Transverse colon (tissue), 4 donors: ENCODE results near the gene NMB. TPM values are rescaled to one million over a fixed set of nuclear protein-coding genes. Genes with fewer than 3 reads are reported as not detected.

Source experiments
- DNase-seq: peaks from one replicate; pipeline ENCODE4 v3.0.0-alpha.2; 2019
- H3K27ac ChIP-seq, 4 donors: fragments of 200-600 bp; sonication (generic); 2 replicates each; pipeline ENCODE4 v1.5.1; 2016 to 2018; ENCODE audit warnings: inconsistent platforms in 4 of 4
- H3K27me3 ChIP-seq: fragments of 200-600 bp; sonication (generic); 2 replicates; pipeline ENCODE4 v1.5.1; 2017; ENCODE audit warnings: inconsistent platforms
- H3K36me3 ChIP-seq, 4 donors: fragments of 200-600 bp; sonication (generic); 2 replicates each; pipeline ENCODE4 v1.5.1; 2017 to 2019; ENCODE audit warnings: inconsistent platforms in 4 of 4
- H3K4me1 ChIP-seq, 4 donors: fragments of 200-600 bp; sonication (generic); 2 replicates each; pipeline ENCODE4 v1.5.1; 2017 to 2020; ENCODE audit warnings: inconsistent platforms in 4 of 4
- H3K4me3 ChIP-seq, 4 donors: fragments of 200-600 bp; sonication (generic); 1 replicate in 1 of 4; 2 replicates in 3 of 4; pipeline versions ENCODE4 v1.5.1 to v1.6.1; 2017 to 2019; ENCODE audit warnings: inconsistent platforms in 4 of 4
- H3K9me3 ChIP-seq, 2 donors: fragments of 200-600 bp; sonication (generic); 2 replicates each; pipeline ENCODE4 v1.5.1; 2017 to 2019; ENCODE audit warnings: inconsistent platforms in 2 of 2
- EP300 ChIP-seq: sonication (generic); formaldehyde crosslinking; IDR thresholded peaks from one replicate; pipeline ENCODE4 v1.6.1; 2017; ENCODE audit warnings: antibody characterized with exemption, low read depth
- POLR2A ChIP-seq: fragments of 450-650 bp; IDR thresholded peaks from one replicate; pipeline ENCODE4 v1.6.1; 2016; ENCODE audit warnings: antibody characterized with exemption, mild to moderate bottlenecking, moderate library complexity
- POLR2AphosphoS5 ChIP-seq, 3 donors: sonication (generic); formaldehyde crosslinking; IDR thresholded peaks; one replicate each; pipeline ENCODE4 v1.6.1; 2016; ENCODE audit warnings: antibody characterized with exemption in 3 of 3
- WGBS, 2 donors: methylation state at CpG; one replicate each; pipeline ENCODE4 v1.1.5; 2018; ENCODE audit warnings: low coverage in 1 of 2; 5-methylcytosine and 5-hydroxymethylcytosine counted together
- in situ Hi-C, 4 donors: fragments of 200-750 bp; cut with MboI; loops; one replicate each; pipeline versions ENCODE4 v1.15.0 to v1.15.1; 2017; ENCODE audit warnings: low sequenced_read_pairs in 3 of 4, low pct_ligation_motif_present in 1 of 4, low pct_unique_long_range_greater_than_20kb in 1 of 4
- intact Hi-C: fragments of 100-400 bp; cut with DNase I; formaldehyde crosslinking; loops from one replicate; pipeline ENCODE4 v1.15.1; 2023; ENCODE audit warnings: low total_unique reads
- total RNA-seq, 4 donors: library from RNA; depleted of rRNA; stranded (reverse); fragments of >200 nt; gene quantifications; one replicate each; pipeline ENCODE4 v1.1.0, GENCODE V29; 2016
- TF ChIP-seq, protein P1 (sequence below), 5 experiments: fragments of 200-600 bp in 3 of 5; fragments of 450-650 bp in 2 of 5; sonication (generic) in 3 of 5; IDR thresholded peaks; 1 replicate in 2 of 5; 2 replicates in 3 of 5; pipeline ENCODE4 v1.5.1; 2016 to 2017; ENCODE audit warnings: antibody characterized with exemption in 5 of 5, inconsistent platforms in 3 of 5, mild to moderate bottlenecking in 2 of 5, moderate library complexity in 1 of 5

The NMB gene
- total RNA-seq, 4 donors from 2014 or later = 2.3 to 2.4 TPM; not detected in 2

DNA sequence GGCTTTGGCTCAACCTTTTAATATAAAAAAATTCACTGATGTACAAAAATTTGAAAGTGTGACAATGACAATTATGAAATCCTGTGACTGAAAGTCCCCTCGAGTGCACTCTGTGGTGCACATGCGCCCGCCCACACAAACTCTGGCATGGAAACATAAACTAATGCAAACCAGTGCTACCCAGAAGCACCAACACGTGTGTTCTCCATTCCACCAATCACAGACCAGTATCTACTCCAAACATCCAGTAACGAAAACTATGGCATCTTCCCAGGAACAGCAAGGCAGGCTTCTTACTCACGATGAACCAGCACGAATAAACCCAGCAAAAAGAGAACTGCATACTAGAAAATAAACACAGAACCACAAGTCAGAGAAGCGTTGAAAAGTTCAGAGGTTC, 11.7 kb upstream of the NMB start:
- DNase-seq = no peak
- Histone ChIP-seq H3K27ac (no peak overlapping the region), H3K27me3 (no peaks in the 10 kb centered on the region), H3K4me3 (no peak overlapping the region), H3K9me3 (no peaks in the 10 kb centered on the region), H3K36me3 (peaks cover 0 to 37% (median 12%) of the 10 kb centered on the region in 4 donors), H3K4me1 (no peaks in the 10 kb centered on the region)
- in situ Hi-C loops = loop anchor here in 1 of 4 donors (25.0 kb wide), 1 partner anchor 93 kb away; no protein-coding TSS in a partner anchor
- intact Hi-C loops = loop anchor here (10.0 kb wide), 1 partner anchor 45 kb away; the partner anchor contains the start of gene SEC11A
- WGBS, 2 donors = 74 to 89% methylated on average over 3 to 8 of the region's 8 CpGs
- TF ChIP-seq POLR2A (no peak), POLR2AphosphoS5 (IDR thresholded peaks at IDR 0.05) (no peak), EP300 (no peak)
- TF ChIP-seq, protein P1, sequence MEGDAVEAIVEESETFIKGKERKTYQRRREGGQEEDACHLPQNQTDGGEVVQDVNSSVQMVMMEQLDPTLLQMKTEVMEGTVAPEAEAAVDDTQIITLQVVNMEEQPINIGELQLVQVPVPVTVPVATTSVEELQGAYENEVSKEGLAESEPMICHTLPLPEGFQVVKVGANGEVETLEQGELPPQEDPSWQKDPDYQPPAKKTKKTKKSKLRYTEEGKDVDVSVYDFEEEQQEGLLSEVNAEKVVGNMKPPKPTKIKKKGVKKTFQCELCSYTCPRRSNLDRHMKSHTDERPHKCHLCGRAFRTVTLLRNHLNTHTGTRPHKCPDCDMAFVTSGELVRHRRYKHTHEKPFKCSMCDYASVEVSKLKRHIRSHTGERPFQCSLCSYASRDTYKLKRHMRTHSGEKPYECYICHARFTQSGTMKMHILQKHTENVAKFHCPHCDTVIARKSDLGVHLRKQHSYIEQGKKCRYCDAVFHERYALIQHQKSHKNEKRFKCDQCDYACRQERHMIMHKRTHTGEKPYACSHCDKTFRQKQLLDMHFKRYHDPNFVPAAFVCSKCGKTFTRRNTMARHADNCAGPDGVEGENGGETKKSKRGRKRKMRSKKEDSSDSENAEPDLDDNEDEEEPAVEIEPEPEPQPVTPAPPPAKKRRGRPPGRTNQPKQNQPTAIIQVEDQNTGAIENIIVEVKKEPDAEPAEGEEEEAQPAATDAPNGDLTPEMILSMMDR (IDR thresholded peaks at IDR 0.05) = no peak

DNA sequence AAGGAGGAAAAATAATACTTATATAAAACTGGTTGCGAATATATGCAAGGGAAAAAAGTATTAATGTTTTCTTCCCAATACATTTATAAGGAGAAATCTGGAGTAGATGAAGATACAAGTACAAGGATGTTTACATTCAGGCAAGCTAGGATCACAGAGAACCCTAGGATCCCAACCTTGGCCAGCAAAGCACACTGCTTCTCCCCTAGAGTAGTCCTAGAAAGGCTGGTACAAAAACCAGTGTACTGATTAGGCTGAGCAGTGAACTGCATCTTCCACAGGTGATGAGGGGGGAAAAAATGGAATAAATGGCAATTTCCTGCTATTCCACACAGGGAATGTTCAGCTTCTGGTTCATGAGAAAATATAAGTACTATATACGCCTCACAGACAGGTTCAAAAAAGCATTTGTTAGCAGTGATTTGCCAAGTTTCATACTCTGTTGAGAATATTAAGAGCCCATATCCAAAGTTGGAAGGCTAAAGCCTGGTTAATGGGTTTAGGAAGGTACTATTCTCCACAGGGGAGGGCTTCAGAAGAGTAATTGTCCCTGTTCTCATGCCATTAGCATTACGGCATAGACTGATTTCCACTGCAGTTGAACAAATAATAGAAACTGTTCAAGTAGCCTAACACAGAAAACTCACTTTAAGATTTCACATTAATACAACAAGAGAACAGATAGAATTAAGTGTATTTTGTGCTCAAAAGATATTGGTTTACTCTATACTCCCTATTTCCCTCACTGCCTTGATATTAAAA, 10.4 kb upstream of the NMB start:
- Histone ChIP-seq H3K27ac (no peak overlapping the region), H3K9me3 (no peaks in the 10 kb centered on the region), H3K27me3 (no peaks in the 10 kb centered on the region), H3K4me3 (no peak overlapping the region), H3K4me1 (no peaks in the 10 kb centered on the region), H3K36me3 (peaks cover 0 to 24% (median 8%) of the 10 kb centered on the region in 4 donors)
- TF ChIP-seq POLR2AphosphoS5 (IDR thresholded peaks at IDR 0.05) (no peak), EP300 (no peak), POLR2A (no peak)
- TF ChIP-seq, protein P1 (IDR thresholded peaks at IDR 0.05) = no peak
- in situ Hi-C loops = loop anchor here in 1 of 4 donors (25.0 kb wide), 1 partner anchor 94 kb away; no protein-coding TSS in a partner anchor
- 95 to 99% methylated on average over 3 of the region's 3 CpGs for WGBS, 2 donors
- no peak for DNase-seq
- intact Hi-C loops = loop anchor here (10.0 kb wide), 1 partner anchor 46 kb away; the partner anchor contains the start of gene SEC11A

DNA sequence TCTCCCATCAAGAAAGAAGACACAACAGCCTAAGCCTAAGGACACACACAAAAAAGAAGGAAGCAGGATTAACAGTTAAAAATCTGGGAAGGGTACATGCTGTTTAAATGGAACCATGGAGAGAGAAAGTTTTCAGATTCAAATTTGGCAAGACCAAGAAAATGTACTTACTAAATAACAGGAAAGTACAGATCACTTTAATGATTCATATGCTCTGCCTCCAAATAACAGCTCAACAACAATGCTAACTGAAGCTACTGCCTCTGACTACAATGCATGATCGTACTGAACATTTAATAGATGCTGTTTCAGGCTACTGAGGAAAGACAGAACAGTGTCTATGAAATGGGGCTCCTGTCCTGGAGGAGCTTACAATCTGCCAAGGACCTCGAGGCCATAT, 8.4 kb upstream of the NMB start:
- no peak overlapping the region for H3K4me3 ChIP-seq
- H3K27me3 ChIP-seq = no peaks in the 10 kb centered on the region
- 69 to 74% methylated on average over 2 of the region's 2 CpGs for WGBS, 2 donors
- H3K9me3 ChIP-seq = no peaks in the 10 kb centered on the region
- H3K4me1 ChIP-seq = no peaks in the 10 kb centered on the region
- intact Hi-C loops = loop anchor here (10.0 kb wide), 1 partner anchor 48 kb away; the partner anchor contains the start of gene SEC11A
- TF ChIP-seq POLR2AphosphoS5 (IDR thresholded peaks at IDR 0.05) = no peak
- peaks cover 0 to 23% (median 8%) of the 10 kb centered on the region in 4 donors for H3K36me3 ChIP-seq
- no peak overlapping the region for H3K27ac ChIP-seq
- no peak for DNase-seq
- in situ Hi-C loops = loop anchor here in 1 of 4 donors (25.0 kb wide), 1 partner anchor 96 kb away; no protein-coding TSS in a partner anchor

DNA sequence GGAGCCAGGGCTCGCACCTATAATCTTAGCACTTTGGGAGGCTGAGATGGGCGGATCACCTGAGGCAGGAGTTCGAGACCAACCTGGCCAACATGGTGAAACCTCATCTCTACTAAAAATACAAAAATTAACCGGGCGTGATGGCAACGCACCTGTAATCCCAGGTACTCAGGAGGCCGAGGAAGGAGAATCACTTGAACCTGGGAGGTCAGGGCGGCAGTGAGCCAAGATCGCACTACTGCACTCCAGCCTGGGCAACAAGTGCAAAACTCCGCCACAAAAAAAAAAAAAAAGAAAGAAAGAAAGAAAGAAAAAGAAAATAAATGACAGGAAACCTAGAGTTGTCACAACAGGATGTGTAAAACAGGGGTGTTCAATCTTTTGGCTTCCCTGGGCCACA, 3.0 kb upstream of the NMB start:
- Histone ChIP-seq H3K9me3 (no peaks in the 10 kb centered on the region), H3K27ac (no peak overlapping the region), H3K4me3 (no peak overlapping the region), H3K36me3 (peaks cover 0 to 6% (median 0%) of the 10 kb centered on the region in 4 donors), H3K4me1 (peaks cover 0 to 12% (median 10%) of the 10 kb centered on the region in 4 donors), H3K27me3 (no peaks in the 10 kb centered on the region)
- TF ChIP-seq, protein P1 (IDR thresholded peaks at IDR 0.05) = no peak
- TF ChIP-seq POLR2A = no peak
- TF ChIP-seq POLR2AphosphoS5 (IDR thresholded peaks at IDR 0.05) = no peak
- TF ChIP-seq EP300 = no peak
- DNase-seq = no peak
- in situ Hi-C loops (loop anchor here in 1 of 4 donors (25.0 kb wide), 1 partner anchor 101 kb away; no protein-coding TSS in a partner anchor), intact Hi-C loops (loop anchor here (10.0 kb wide), 1 partner anchor 54 kb away; the partner anchor contains the start of gene SEC11A)
- 94 to 100% methylated on average over 4 to 10 of the region's 10 CpGs for WGBS, 2 donors
